GM12878 (cell line): Measurements from ENCODE around the gene NOS1AP. TPM values are rescaled to one million over a fixed set of nuclear protein-coding genes. Genes with fewer than 3 reads are reported as not detected.

Experiments
- ATAC-seq: fragments of 200-7000 bp; cut with Tn5 transposase; 3 replicates; pipeline ENCODE4 v1.9.1; 2020; ENCODE audit warnings: mild to moderate bottlenecking, moderate library complexity
- BruUV-seq: library from RNA; stranded (reverse); fragments of 400-500 nt; replicated peaks from 2 replicates; lab custom pipeline; 2021; lab: Mats Ljungman, UMichigan
- CTCF ChIA-PET: fragments of 300-600 bp; sonication (Branson Sonifier 250); formaldehyde crosslinking; extraction: SDS; loops from one replicate; lab custom pipeline; 2021; ENCODE audit warnings: inconsistent platforms; lab: Yijun Ruan, JAX
- POLR2A ChIA-PET: fragments of 350-600 bp; formaldehyde crosslinking; extraction: SDS; loops from one replicate; lab custom pipeline; 2021; ENCODE audit warnings: inconsistent platforms; lab: Charles Lee
- RAD21 ChIA-PET: fragments of 300-600 bp; sonication (Branson Sonifier 250); formaldehyde crosslinking; loops from one replicate; lab custom pipeline; 2023; ENCODE audit warnings: antibody characterized with exemption; ENCODE audit not compliant: unreplicated experiment; lab: Charles Lee
- SMC1A ChIA-PET: fragments of 300-600 bp; sonication (Branson Sonifier 250); formaldehyde crosslinking; loops from one replicate; lab custom pipeline; 2023; ENCODE audit not compliant: unreplicated experiment, uncharacterized antibody; lab: Charles Lee
- DNase-seq: peaks from one replicate; pipeline ENCODE4 v3.0.0-alpha.2; 2011; ENCODE audit warnings: low read depth, low spot score
- FAIRE-seq: peaks from 3 replicates; lab custom pipeline; 2011; peaks lifted over from hg19 to GRCh38; lab: Jason Lieb, UNC
- H2AFZ ChIP-seq: 2 replicates; pipeline ENCODE4 v1.6.0; 2011; ENCODE audit warnings: low read depth, low read length, control low read depth; ENCODE audit not compliant: control insufficient read depth
- H3K27ac ChIP-seq: 2 replicates; pipeline ENCODE4 v1.5.1; 2011; ENCODE audit warnings: control low read depth; ENCODE audit not compliant: control insufficient read depth, insufficient read depth
- H3K27me3 ChIP-seq, 2 experiments: replicated peaks in 1 of 2; 2 replicates each; pipeline versions ENCODE4 v1.6.0 to v1.6.1; 2011; ENCODE audit warnings: low read length in 1 of 2; ENCODE audit not compliant: control insufficient read depth in 2 of 2, insufficient read depth in 2 of 2
- H3K36me3 ChIP-seq, 2 experiments: 2 replicates each; pipeline ENCODE4 v1.5.1; 2011; ENCODE audit warnings: low read length in 1 of 2; ENCODE audit not compliant: control insufficient read depth in 2 of 2, insufficient read depth in 2 of 2
- H3K4me1 ChIP-seq: 2 replicates; pipeline ENCODE4 v1.6.1; 2011; ENCODE audit warnings: mild to moderate bottlenecking, low read length, moderate library complexity, mixed read lengths; ENCODE audit not compliant: control insufficient read depth, insufficient read depth
- H3K4me2 ChIP-seq: 2 replicates; pipeline ENCODE4 v1.6.0; 2011; ENCODE audit warnings: control low read depth; ENCODE audit not compliant: control insufficient read depth, insufficient read depth
- H3K4me3 ChIP-seq: fragments of 200-600 bp; sonication (generic); 2 replicates; pipeline ENCODE4 v1.5.1; 2016
- H3K79me2 ChIP-seq: 2 replicates; pipeline ENCODE4 v1.6.0; 2011; ENCODE audit warnings: low read length; ENCODE audit not compliant: control insufficient read depth, insufficient read depth
- H3K9ac ChIP-seq: 2 replicates; pipeline ENCODE4 v1.8.0; 2011; ENCODE audit warnings: low read length, control low read depth, mixed read lengths; ENCODE audit not compliant: control insufficient read depth, insufficient read depth
- H3K9me3 ChIP-seq: replicated peaks from 3 replicates; pipeline ENCODE4 v1.5.1; 2011; ENCODE audit warnings: mild to moderate bottlenecking, low read length; ENCODE audit not compliant: control insufficient read depth, insufficient read depth
- H4K20me1 ChIP-seq: 2 replicates; pipeline ENCODE4 v1.6.0; 2011; ENCODE audit not compliant: control insufficient read depth, insufficient read depth
- CREM ChIP-seq: IDR thresholded peaks from 2 replicates; pipeline ENCODE4 v1.6.1; 2014; ENCODE audit warnings: antibody characterized with exemption, low read depth
- ELK1 ChIP-seq: IDR thresholded peaks from 2 replicates; pipeline ENCODE4 v1.6.1; 2012; ENCODE audit warnings: low read depth, low read length, improper control_type of control experiment
- ETV6 ChIP-seq, 2 experiments: fragments of 450-650 bp in 1 of 2; IDR thresholded peaks in 1 of 2; conservative IDR thresholded peaks in 1 of 2; 2 replicates each; pipeline ENCODE4 v1.6.1; 2014; ENCODE audit warnings: antibody characterized with exemption in 1 of 2, borderline replicate concordance in 1 of 2, low read depth in 1 of 2, mild to moderate bottlenecking in 1 of 2, moderate library complexity in 1 of 2
- IRF5 ChIP-seq: fragments of 450-650 bp; IDR thresholded peaks from 2 replicates; pipeline ENCODE4 v1.6.1; 2017; ENCODE audit warnings: borderline replicate concordance
- NFIC ChIP-seq: IDR thresholded peaks from 2 replicates; pipeline ENCODE4 v1.6.1; 2012; ENCODE audit warnings: low read depth, mild to moderate bottlenecking, inconsistent platforms, low read length, moderate library complexity
- NFXL1 ChIP-seq: fragments of 450-650 bp; IDR thresholded peaks from 2 replicates; pipeline ENCODE4 v1.6.1; 2017; ENCODE audit warnings: antibody characterized with exemption, mild to moderate bottlenecking, borderline replicate concordance
- NR2F1 ChIP-seq: fragments of 450-650 bp; conservative IDR thresholded peaks from 2 replicates; pipeline ENCODE4 v1.6.1; 2017; ENCODE audit warnings: mild to moderate bottlenecking
- PAX8 ChIP-seq: fragments of 450-650 bp; IDR thresholded peaks from 2 replicates; pipeline ENCODE4 v1.6.1; 2017; ENCODE audit warnings: mild to moderate bottlenecking, moderate library complexity
- SPI1 ChIP-seq: IDR thresholded peaks from 2 replicates; pipeline ENCODE4 v1.6.1; 2011; ENCODE audit warnings: low read depth, mild to moderate bottlenecking, low read length, moderate library complexity, borderline replicate concordance; ENCODE audit not compliant: insufficient read depth
- TARDBP ChIP-seq: IDR thresholded peaks from 2 replicates; pipeline ENCODE4 v1.6.1; 2016; ENCODE audit warnings: borderline replicate concordance
- USF1 ChIP-seq: IDR thresholded peaks from 2 replicates; pipeline ENCODE4 v1.6.1; 2011; ENCODE audit warnings: borderline replicate concordance, low read depth, mild to moderate bottlenecking, moderate library complexity, mixed read lengths, low read length; ENCODE audit not compliant: insufficient read depth; ENCODE audit errors: extremely low read length
- WGBS: methylation state at CpG from one replicate; pipeline ENCODE4 v1.1.6; 2016; ENCODE audit warnings: low lambda C conversion rate; ENCODE audit not compliant: insufficient replicate concordance, insufficient coverage; ENCODE audit errors: missing lambda C conversion rate; 5-methylcytosine and 5-hydroxymethylcytosine counted together
- in situ Hi-C: fragments of 300-500 bp; cut with MboI; formaldehyde crosslinking; loops from 9 replicates; pipeline ENCODE4 v1.14.3; 2018; ENCODE audit warnings: mixed read lengths
- intact Hi-C: fragments of 100-400 bp; cut with micrococcal nuclease; formaldehyde crosslinking; loops from one replicate; pipeline ENCODE4 v1.14.2; 2022; ENCODE audit not compliant: unreplicated experiment
- polyA plus RNA-seq, 11 experiments: library from polyadenylated mRNA; depleted of rRNA in 4 of 11; unstranded in 6 of 11; stranded (reverse) in 5 of 11; fragments of >200 nt; fragmentation: Nextera tagmentation in 4 of 11; fragmentation: Illumina TruSeq in 1 of 11; extraction: Ambion mirVana in 4 of 11; extraction: Trizol in 1 of 11; gene quantifications; 1 replicate in 1 of 11; 2 replicates in 10 of 11; pipeline versions ENCODE4 v1.2.1 to v1.2.3, GENCODE V29; 2011 to 2016; ENCODE audit warnings: inconsistent platforms in 2 of 11, missing spikeins in 2 of 11, low read depth in 1 of 11
- total RNA-seq, 4 experiments: library from RNA; depleted of rRNA in 3 of 4; stranded (reverse); fragments of >200 nt in 3 of 4; fragmentation: Illumina TruSeq in 1 of 4; extraction: Trizol in 1 of 4; gene quantifications; 2 replicates each; pipeline versions ENCODE4 v1.2.1 to v1.2.3, GENCODE V29; 2013 to 2021

NOS1AP gene
- total and polyA plus RNA-seq, 10 of the 15 experiments (the other 5 are each of a cell fraction or from before 2014, with no cell fraction given): 0.03 to 0.15 TPM; not detected in 8

GRCh38 chr1:162157469-162157868, 88.0 kb downstream of the NOS1AP start:
- no peak overlapping the region for H3K4me2 ChIP-seq
- in situ Hi-C loops: no loop called here
- TF ChIP-seq ELK1 (no peak), TARDBP (no peak), ETV6 (conservative IDR thresholded peaks at IDR 0.05 in 1 of 2, IDR thresholded peaks at IDR 0.05 in 1 of 2; ENCODE audit: borderline replicate concordance in 1 of 2, low read depth in 1 of 2) (no peak), NFXL1 (no peak)
- ChIA-PET SMC1A (no interaction called here), CTCF (no interaction called here), RAD21 (no interaction called here), POLR2A (no interaction called here)
- H3K27me3 ChIP-seq: no peaks in the 10 kb centered on the region
- no peaks in the 10 kb centered on the region for H3K4me1 ChIP-seq
- 20% methylated on average over 1 of the region's 1 CpG for WGBS
- FAIRE-seq (no peak), DNase-seq (no peak), ATAC-seq (no peak)
- H4K20me1 ChIP-seq: no peaks in the 10 kb centered on the region
- no peak overlapping the region for H3K27ac ChIP-seq
- H3K9me3 ChIP-seq: no peaks in the 10 kb centered on the region
- H2AFZ ChIP-seq: no peak overlapping the region
- BruUV-seq: no TSS peak
- no peak overlapping the region for H3K4me3 ChIP-seq
- intact Hi-C loops: no loop called here
- no peaks in the 10 kb centered on the region for H3K36me3 ChIP-seq
- H3K79me2 ChIP-seq: no peaks in the 10 kb centered on the region
- no peak overlapping the region for H3K9ac ChIP-seq

- Histone ChIP-seq H3K27me3 (no peaks in the 10 kb centered on the region), H3K79me2 (no peaks in the 10 kb centered on the region), H2AFZ (no peak overlapping the region), H3K9me3 (no peaks in the 10 kb centered on the region), H4K20me1 (no peaks in the 10 kb centered on the region), H3K4me3 (no peak overlapping the region), H3K4me2 (no peak overlapping the region), H3K27ac (no peak overlapping the region), H3K4me1 (no peaks in the 10 kb centered on the region), H3K36me3 (no peaks in the 10 kb centered on the region), H3K9ac (no peak overlapping the region)
- BruUV-seq: no TSS peak
- 9% methylated on average over 5 of the region's 5 CpGs for WGBS
- SMC1A ChIA-PET: interaction anchor here (0.5 to 0.8 kb wide), 2 partner anchors 26 to 922 kb away, joined by 3 read pairs; no protein-coding TSS in a partner anchor
- RAD21 ChIA-PET: no interaction called here
- TF ChIP-seq PAX8 (no peak), NFIC (no peak), SPI1 (no peak), CREM (no peak), USF1 (no peak), IRF5 (no peak), NR2F1 (no peak)
- intact Hi-C loops (no loop called here), in situ Hi-C loops (no loop called here)
- no peak for DNase-seq
- no peak for ATAC-seq
- FAIRE-seq: no peak
- POLR2A ChIA-PET: no interaction called here
- CTCF ChIA-PET: no interaction called here
These were observed 89.3 kb downstream of the NOS1AP start for GRCh38 chr1:162158624-162159271.
